MCF 10A (cell line): ENCODE measurements around the gene LDLRAD4. TPM values are rescaled to one million over a fixed set of nuclear protein-coding genes. Genes with fewer than 3 reads are reported as not detected.

Experiments
- BruUV-seq: library from RNA; stranded (reverse); fragments of 400-500 nt; replicated peaks from 2 replicates; lab custom pipeline; 2021; lab: Mats Ljungman, UMichigan
- CTCF ChIA-PET: fragments of 300-600 bp; sonication (Branson Sonifier 250); formaldehyde crosslinking; extraction: SDS; loops from one replicate; lab custom pipeline; 2021; ENCODE audit warnings: antibody characterized with exemption, inconsistent platforms; lab: Yijun Ruan, JAX
- POLR2A ChIA-PET: fragments of 300-600, 350-650 bp; sonication (Branson Sonifier 250); formaldehyde crosslinking; extraction: SDS; loops from one replicate; lab custom pipeline; 2020; ENCODE audit warnings: antibody characterized with exemption, inconsistent platforms; lab: Yijun Ruan, JAX
- DNase-seq: peaks from one replicate; pipeline ENCODE4 v3.0.0-alpha.2; 2018; ENCODE audit not compliant: unreplicated experiment
- H3K27ac Mint-ChIP-seq: one replicate; pipeline ENCODE4 v1.8.0; 2022; ENCODE audit warnings: mild to moderate bottlenecking, low read depth, mixed read lengths; ENCODE audit not compliant: unreplicated experiment
- H3K27me3 Mint-ChIP-seq: one replicate; pipeline ENCODE4 v1.8.0; 2022; ENCODE audit warnings: mixed read lengths; ENCODE audit not compliant: insufficient read depth, unreplicated experiment
- H3K36me3 Mint-ChIP-seq: one replicate; pipeline ENCODE4 v1.8.0; 2022; ENCODE audit warnings: mild to moderate bottlenecking, moderate library complexity, mixed read lengths; ENCODE audit not compliant: insufficient read depth, unreplicated experiment
- H3K4me1 Mint-ChIP-seq: one replicate; pipeline ENCODE4 v1.8.0; 2022; ENCODE audit warnings: mixed read lengths; ENCODE audit not compliant: insufficient read depth, unreplicated experiment
- H3K4me3 Mint-ChIP-seq: one replicate; pipeline ENCODE4 v1.8.0; 2022; ENCODE audit warnings: mild to moderate bottlenecking, moderate library complexity, mixed read lengths; ENCODE audit not compliant: unreplicated experiment
- H3K9me3 Mint-ChIP-seq: one replicate; pipeline ENCODE4 v1.8.0; 2022; ENCODE audit warnings: mixed read lengths; ENCODE audit not compliant: unreplicated experiment
- intact Hi-C: fragments of 100-400 bp; cut with micrococcal nuclease; formaldehyde crosslinking; loops from 2 replicates; pipeline ENCODE4 v1.14.1; 2022
- total RNA-seq: library from RNA; stranded (reverse); gene quantifications from 2 replicates; pipeline ENCODE4 v1.2.3, GENCODE V29; 2022
- TF ChIP-seq, protein P1 (sequence below): fragments of 200-600 bp; IDR thresholded peaks from one replicate; pipeline ENCODE4 v1.8.0; 2022; ENCODE audit warnings: antibody characterized with exemption, mild to moderate bottlenecking; ENCODE audit not compliant: unreplicated experiment

LDLRAD4 gene
- total RNA-seq, 1 experiment from 2014 or later: not detected

DNA sequence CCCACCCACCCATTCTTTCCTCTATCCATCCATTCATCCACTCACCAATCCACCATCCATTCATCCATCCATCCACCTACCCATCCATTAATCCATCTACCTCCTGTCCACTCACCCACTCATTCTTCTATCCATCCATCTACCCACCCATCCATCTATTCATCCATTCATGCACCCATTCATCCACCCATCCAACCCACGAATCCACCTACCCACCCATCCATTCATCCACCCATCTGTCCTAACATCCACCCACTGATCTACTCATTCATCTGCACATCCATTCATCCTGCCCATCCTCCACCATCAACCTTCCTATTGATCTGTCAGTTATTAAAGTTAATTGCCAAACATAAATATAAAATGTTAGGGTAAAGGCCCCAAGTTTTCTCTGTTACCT is 25.6 kb downstream of the LDLRAD4 start:
- no TSS peak for BruUV-seq
- TF ChIP-seq, protein P1, sequence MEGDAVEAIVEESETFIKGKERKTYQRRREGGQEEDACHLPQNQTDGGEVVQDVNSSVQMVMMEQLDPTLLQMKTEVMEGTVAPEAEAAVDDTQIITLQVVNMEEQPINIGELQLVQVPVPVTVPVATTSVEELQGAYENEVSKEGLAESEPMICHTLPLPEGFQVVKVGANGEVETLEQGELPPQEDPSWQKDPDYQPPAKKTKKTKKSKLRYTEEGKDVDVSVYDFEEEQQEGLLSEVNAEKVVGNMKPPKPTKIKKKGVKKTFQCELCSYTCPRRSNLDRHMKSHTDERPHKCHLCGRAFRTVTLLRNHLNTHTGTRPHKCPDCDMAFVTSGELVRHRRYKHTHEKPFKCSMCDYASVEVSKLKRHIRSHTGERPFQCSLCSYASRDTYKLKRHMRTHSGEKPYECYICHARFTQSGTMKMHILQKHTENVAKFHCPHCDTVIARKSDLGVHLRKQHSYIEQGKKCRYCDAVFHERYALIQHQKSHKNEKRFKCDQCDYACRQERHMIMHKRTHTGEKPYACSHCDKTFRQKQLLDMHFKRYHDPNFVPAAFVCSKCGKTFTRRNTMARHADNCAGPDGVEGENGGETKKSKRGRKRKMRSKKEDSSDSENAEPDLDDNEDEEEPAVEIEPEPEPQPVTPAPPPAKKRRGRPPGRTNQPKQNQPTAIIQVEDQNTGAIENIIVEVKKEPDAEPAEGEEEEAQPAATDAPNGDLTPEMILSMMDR: no peak
- Mint-ChIP-seq H3K4me1 (no peaks in the 10 kb centered on the region), H3K9me3 (peaks cover 16% of the 10 kb centered on the region), H3K27me3 (no peaks in the 10 kb centered on the region), H3K27ac (no peak overlapping the region), H3K4me3 (no peak overlapping the region), H3K36me3 (peaks cover 6% of the 10 kb centered on the region)
- CTCF ChIA-PET: no interaction called here
- no peak for DNase-seq
- POLR2A ChIA-PET: no interaction called here
- intact Hi-C loops: no loop called here

DNA sequence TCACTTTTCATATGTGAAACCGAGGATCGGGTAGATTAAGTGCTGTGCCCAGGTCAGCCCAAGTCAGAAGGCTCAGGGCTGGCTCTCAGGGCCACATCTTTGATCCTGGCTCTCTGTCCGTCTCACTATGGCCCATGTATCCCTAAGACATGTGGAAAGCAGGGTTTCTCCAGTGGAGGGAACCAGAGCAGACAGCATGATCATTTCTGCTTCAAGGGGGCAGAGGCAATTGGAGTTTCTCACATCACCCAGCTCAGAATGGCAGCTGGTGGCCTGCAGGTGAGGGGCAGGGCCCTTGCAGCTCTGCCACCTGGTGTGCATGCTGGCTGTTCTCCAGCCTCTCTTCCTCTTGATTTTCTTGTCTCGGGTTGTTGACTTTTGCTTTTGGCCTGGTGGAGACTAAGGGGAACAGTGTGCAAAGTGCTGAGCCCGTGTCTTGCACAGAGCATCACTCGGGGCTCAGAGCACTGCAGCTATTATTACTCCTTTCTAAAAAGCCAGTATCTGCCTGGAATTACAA is 27.0 kb downstream of the LDLRAD4 start:
- BruUV-seq: no TSS peak
- peaks cover 30% of the 10 kb centered on the region for H3K9me3 Mint-ChIP-seq
- TF ChIP-seq, protein P1: no peak
- H3K27me3 Mint-ChIP-seq: no peaks in the 10 kb centered on the region
- intact Hi-C loops: no loop called here
- peaks cover 6% of the 10 kb centered on the region for H3K36me3 Mint-ChIP-seq
- no peak overlapping the region for H3K4me3 Mint-ChIP-seq
- no peaks in the 10 kb centered on the region for H3K4me1 Mint-ChIP-seq
- ChIA-PET CTCF (no interaction called here), POLR2A (no interaction called here)
- no peak overlapping the region for H3K27ac Mint-ChIP-seq
- no peak for DNase-seq

GRCh38 chr18:13246121-13246520 is 27.6 kb downstream of the LDLRAD4 start:
- Mint-ChIP-seq H3K27ac (no peak overlapping the region), H3K9me3 (peaks cover 31% of the 10 kb centered on the region), H3K36me3 (no peaks in the 10 kb centered on the region), H3K27me3 (no peaks in the 10 kb centered on the region), H3K4me3 (no peak overlapping the region), H3K4me1 (no peaks in the 10 kb centered on the region)
- ChIA-PET CTCF (no interaction called here), POLR2A (no interaction called here)
- DNase-seq: no peak
- BruUV-seq: no TSS peak
- intact Hi-C loops: no loop called here
- TF ChIP-seq, protein P1: no peak

- CTCF ChIA-PET: interaction anchor here (0.6 kb wide), 1 partner anchor 177 kb away, joined by 3 read pairs; no protein-coding TSS in a partner anchor
- Mint-ChIP-seq H3K27me3 (no peaks in the 10 kb centered on the region), H3K27ac (no peak overlapping the region), H3K4me1 (no peaks in the 10 kb centered on the region), H3K9me3 (peaks cover 31% of the 10 kb centered on the region), H3K4me3 (no peak overlapping the region), H3K36me3 (no peaks in the 10 kb centered on the region)
- BruUV-seq: no TSS peak
- TF ChIP-seq, protein P1: no peak
- POLR2A ChIA-PET: no interaction called here
- DNase-seq: no peak
- intact Hi-C loops: no loop called here
These were observed 28.0 kb downstream of the LDLRAD4 start for GRCh38 chr18:13246591-13246990.
